Smooth muscle cell (in vitro differentiated cells): ENCODE measurements around the gene LRRC49. TPM values are rescaled to one million over a fixed set of nuclear protein-coding genes. Genes with fewer than 3 reads are reported as not detected.
"Not testable (repeated sequence)": the region's sequence is repeated elsewhere in the genome, so short reads cannot be mapped to it uniquely, and the experiment has no call there.

ENCODE experiments used
- DNase-seq: peaks from one replicate; lab custom pipeline; 2025; ENCODE audit not compliant: unreplicated experiment; lab: John Stamatoyannopoulos, UW
- H2AFZ ChIP-seq: fragments of 200-600 bp; sonication (generic); 2 replicates; pipeline ENCODE4 v1.6.0; 2016; ENCODE audit warnings: antibody characterized with exemption, low read depth, mild to moderate bottlenecking
- H3F3A ChIP-seq: fragments of 200-600 bp; sonication (generic); 2 replicates; pipeline ENCODE4 v1.6.0; 2017; ENCODE audit warnings: antibody characterized with exemption, low read depth
- H3K27ac ChIP-seq: fragments of 200-600 bp; sonication (generic); 2 replicates; pipeline ENCODE4 v1.5.1; 2016; ENCODE audit warnings: low read depth, mild to moderate bottlenecking
- H3K27me3 ChIP-seq: fragments of 200-600 bp; sonication (generic); 2 replicates; pipeline ENCODE4 v1.6.1; 2016; ENCODE audit warnings: low read depth, mild to moderate bottlenecking
- H3K36me3 ChIP-seq: fragments of 200-600 bp; sonication (generic); 2 replicates; pipeline ENCODE4 v1.5.1; 2016; ENCODE audit warnings: low read depth
- H3K4me1 ChIP-seq: fragments of 200-600 bp; sonication (generic); 2 replicates; pipeline ENCODE4 v1.5.1; 2016; ENCODE audit warnings: low read depth
- H3K4me2 ChIP-seq: fragments of 200-600 bp; sonication (generic); 2 replicates; pipeline ENCODE4 v1.6.0; 2016; ENCODE audit warnings: mild to moderate bottlenecking
- H3K4me3 ChIP-seq: fragments of 200-600 bp; sonication (generic); 2 replicates; pipeline ENCODE4 v1.5.1; 2016; ENCODE audit warnings: mild to moderate bottlenecking
- H3K79me2 ChIP-seq: fragments of 200-600 bp; sonication (generic); 2 replicates; pipeline ENCODE4 v1.6.0; 2016; ENCODE audit warnings: low read depth, mild to moderate bottlenecking
- H3K9ac ChIP-seq: fragments of 200-600 bp; sonication (generic); 2 replicates; pipeline ENCODE4 v1.6.0; 2016; ENCODE audit warnings: low read depth
- H3K9me3 ChIP-seq: fragments of 200-600 bp; sonication (generic); replicated peaks from 2 replicates; pipeline ENCODE4 v1.5.1; 2016; ENCODE audit warnings: low read depth
- H4K20me1 ChIP-seq: fragments of 200-600 bp; sonication (generic); 2 replicates; pipeline ENCODE4 v1.6.0; 2016; ENCODE audit warnings: low read depth
- WGBS: methylation state at CpG from one replicate; pipeline ENCODE4 v1.1.7; 2016; ENCODE audit warnings: low lambda C conversion rate; 5-methylcytosine and 5-hydroxymethylcytosine counted together
- polyA plus RNA-seq: library from polyadenylated mRNA; unstranded; fragments of >200 nt; fragmentation: Nextera tagmentation; extraction: Ambion mirVana; gene quantifications from 2 replicates; pipeline ENCODE4 v1.2.1, GENCODE V29; 2016
- total RNA-seq: library from RNA; depleted of rRNA; stranded (reverse); fragments of >200 nt; gene quantifications from 2 replicates; pipeline ENCODE4 v1.2.3, GENCODE V29; 2014
- TF ChIP-seq, protein P1 (sequence below): fragments of 200-600 bp; sonication (generic); IDR thresholded peaks from 2 replicates; pipeline ENCODE4 v1.5.1; 2017; ENCODE audit warnings: borderline replicate concordance, mild to moderate bottlenecking, antibody characterized with exemption; ENCODE audit not compliant: insufficient read depth, poor library complexity, severe bottlenecking

The LRRC49 gene
- total and polyA plus RNA-seq, 2 experiments from 2014 or later, result 3.1 to 8.3 TPM

DNA sequence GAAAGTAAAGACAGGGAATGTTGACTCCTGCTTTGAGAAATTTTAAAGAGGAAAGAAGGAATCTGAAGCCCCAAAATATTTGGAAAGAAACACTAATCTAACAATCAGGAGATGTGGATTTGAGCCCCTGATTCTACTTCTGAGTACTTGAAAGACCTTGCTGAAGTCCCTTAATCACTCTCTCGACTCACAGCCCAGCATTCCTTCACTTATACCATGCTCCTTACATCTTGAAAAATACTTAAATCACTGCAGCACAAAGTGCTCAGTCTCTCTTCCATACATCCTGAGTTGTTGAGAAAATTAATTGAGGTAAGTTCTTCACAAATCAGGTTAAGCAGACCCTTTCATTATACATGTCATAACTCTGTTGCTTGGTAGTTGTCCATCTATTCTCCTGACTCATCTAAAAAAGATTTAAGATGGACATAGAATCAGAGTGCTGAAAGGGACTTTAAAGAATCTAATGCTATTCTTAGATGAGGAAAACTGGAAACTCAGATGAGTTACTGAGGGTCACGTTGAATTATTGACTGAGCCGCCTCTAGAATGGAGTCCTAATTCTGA, 149.8 kb downstream of the LRRC49 start:
- H3K4me1 ChIP-seq, result no peaks in the 10 kb centered on the region
- no peak overlapping the region for H3K4me2 ChIP-seq
- peak overlapping the region; percentile 35 for H3K27ac ChIP-seq
- WGBS, result 77% methylated on average over 3 of the region's 3 CpGs
- H4K20me1 ChIP-seq, result no peaks in the 10 kb centered on the region
- H3F3A ChIP-seq, result no peaks in the 10 kb centered on the region
- H2AFZ ChIP-seq, result no peak overlapping the region
- no peaks in the 10 kb centered on the region for H3K27me3 ChIP-seq
- H3K9me3 ChIP-seq, result no peaks in the 10 kb centered on the region
- no peak for DNase-seq
- H3K79me2 ChIP-seq, result no peaks in the 10 kb centered on the region
- no peak overlapping the region for H3K9ac ChIP-seq
- no peak overlapping the region for H3K4me3 ChIP-seq
- TF ChIP-seq, protein P1, sequence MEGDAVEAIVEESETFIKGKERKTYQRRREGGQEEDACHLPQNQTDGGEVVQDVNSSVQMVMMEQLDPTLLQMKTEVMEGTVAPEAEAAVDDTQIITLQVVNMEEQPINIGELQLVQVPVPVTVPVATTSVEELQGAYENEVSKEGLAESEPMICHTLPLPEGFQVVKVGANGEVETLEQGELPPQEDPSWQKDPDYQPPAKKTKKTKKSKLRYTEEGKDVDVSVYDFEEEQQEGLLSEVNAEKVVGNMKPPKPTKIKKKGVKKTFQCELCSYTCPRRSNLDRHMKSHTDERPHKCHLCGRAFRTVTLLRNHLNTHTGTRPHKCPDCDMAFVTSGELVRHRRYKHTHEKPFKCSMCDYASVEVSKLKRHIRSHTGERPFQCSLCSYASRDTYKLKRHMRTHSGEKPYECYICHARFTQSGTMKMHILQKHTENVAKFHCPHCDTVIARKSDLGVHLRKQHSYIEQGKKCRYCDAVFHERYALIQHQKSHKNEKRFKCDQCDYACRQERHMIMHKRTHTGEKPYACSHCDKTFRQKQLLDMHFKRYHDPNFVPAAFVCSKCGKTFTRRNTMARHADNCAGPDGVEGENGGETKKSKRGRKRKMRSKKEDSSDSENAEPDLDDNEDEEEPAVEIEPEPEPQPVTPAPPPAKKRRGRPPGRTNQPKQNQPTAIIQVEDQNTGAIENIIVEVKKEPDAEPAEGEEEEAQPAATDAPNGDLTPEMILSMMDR, result no peak
- H3K36me3 ChIP-seq, result no peaks in the 10 kb centered on the region

DNA sequence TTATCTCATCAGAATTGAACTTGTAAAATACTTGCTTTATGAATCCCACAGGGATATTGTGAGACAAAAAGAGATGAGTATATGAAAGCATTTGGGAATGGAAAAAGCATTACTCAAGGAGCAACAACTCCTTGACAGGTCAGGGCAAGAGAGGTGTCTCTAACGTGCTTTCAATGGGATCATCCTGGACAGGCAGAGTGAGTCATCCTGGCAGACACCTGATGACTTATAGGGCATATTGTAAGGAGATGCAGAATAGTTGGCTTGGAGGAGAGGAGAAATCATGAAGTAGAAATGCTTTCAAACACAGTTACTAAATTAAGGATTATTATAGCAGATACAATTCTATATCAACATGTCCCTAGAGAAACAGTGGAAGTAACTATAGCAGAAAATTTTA, 150.7 kb downstream of the LRRC49 start:
- H2AFZ ChIP-seq, result no peak overlapping the region
- 32% methylated on average over 1 of the region's 1 CpG for WGBS
- no peaks in the 10 kb centered on the region for H3K79me2 ChIP-seq
- H3F3A ChIP-seq, result no peaks in the 10 kb centered on the region
- no peak for DNase-seq
- H3K4me3 ChIP-seq, result no peak overlapping the region
- H3K27ac ChIP-seq, result peak overlapping the region; percentile 68
- no peaks in the 10 kb centered on the region for H3K9me3 ChIP-seq
- H3K9ac ChIP-seq, result no peak overlapping the region
- H3K27me3 ChIP-seq, result no peaks in the 10 kb centered on the region
- H3K36me3 ChIP-seq, result no peaks in the 10 kb centered on the region
- TF ChIP-seq, protein P1, result no peak
- no peaks in the 10 kb centered on the region for H4K20me1 ChIP-seq
- H3K4me1 ChIP-seq, result no peaks in the 10 kb centered on the region
- H3K4me2 ChIP-seq, result no peak overlapping the region

DNA sequence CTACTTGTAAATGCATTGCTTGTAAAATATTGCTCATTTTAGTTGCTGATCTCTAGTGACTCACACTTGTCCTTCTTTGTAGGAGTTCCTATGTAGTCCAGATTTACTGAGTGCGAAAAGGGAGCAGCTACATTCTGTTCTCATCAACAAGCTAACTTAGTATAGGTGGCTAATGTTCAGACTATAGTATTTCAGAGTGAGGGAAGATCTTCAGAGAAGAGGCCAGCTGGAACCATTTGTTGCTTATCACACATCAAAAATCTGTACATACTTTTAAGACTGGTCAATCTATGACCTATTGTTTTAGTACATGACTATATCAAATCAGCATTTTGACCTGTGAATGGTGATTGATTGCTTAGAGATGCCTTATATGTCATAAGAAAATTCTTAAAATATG, 151.4 kb downstream of the LRRC49 start:
- H3F3A ChIP-seq, result no peaks in the 10 kb centered on the region
- TF ChIP-seq, protein P1, result no peak
- H4K20me1 ChIP-seq, result no peaks in the 10 kb centered on the region
- no peaks in the 10 kb centered on the region for H3K36me3 ChIP-seq
- DNase-seq, result no peak
- H3K27me3 ChIP-seq, result no peaks in the 10 kb centered on the region
- H3K4me2 ChIP-seq, result no peak overlapping the region
- H2AFZ ChIP-seq, result no peak overlapping the region
- H3K9me3 ChIP-seq, result no peaks in the 10 kb centered on the region
- H3K27ac ChIP-seq, result peak overlapping the region; percentile 68
- no peaks in the 10 kb centered on the region for H3K79me2 ChIP-seq
- 65% methylated on average over 1 of the region's 1 CpG for WGBS
- H3K9ac ChIP-seq, result no peak overlapping the region
- no peaks in the 10 kb centered on the region for H3K4me1 ChIP-seq
- H3K4me3 ChIP-seq, result no peak overlapping the region

DNA sequence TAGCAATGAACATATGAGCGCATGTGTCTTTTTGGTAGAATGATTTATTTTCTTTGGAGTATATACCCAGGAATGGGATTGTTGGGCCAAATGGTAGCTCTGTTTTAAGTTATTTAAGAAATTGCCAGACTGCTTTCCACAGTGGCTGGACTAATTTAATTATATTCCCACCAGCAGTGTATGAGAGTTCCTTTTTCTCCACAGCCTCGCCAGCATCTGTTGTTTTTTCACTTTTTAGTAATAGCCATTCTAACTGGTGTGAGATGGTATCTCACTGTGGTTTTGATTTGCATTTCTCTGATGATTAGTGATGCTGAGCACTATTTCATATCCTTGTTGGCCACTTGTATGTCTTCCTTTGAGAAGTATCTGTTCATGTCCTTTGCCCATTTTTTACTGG, 153.5 kb downstream of the LRRC49 start:
- not testable (repeated sequence) for H3K4me2 ChIP-seq, H2AFZ ChIP-seq, H3K4me1 ChIP-seq, H4K20me1 ChIP-seq, DNase-seq, H3K36me3 ChIP-seq, H3K79me2 ChIP-seq, H3F3A ChIP-seq, H3K27ac ChIP-seq, H3K4me3 ChIP-seq, H3K9me3 ChIP-seq, H3K27me3 ChIP-seq, H3K9ac ChIP-seq
- WGBS, result 68% methylated on average over 2 of the region's 2 CpGs
